Peyer's patch (tissue), 4 donors: ENCODE data around the gene WWOX. TPM values are rescaled to one million over a fixed set of nuclear protein-coding genes. Genes with fewer than 3 reads are reported as not detected.

Source experiments
- DNase-seq, 3 donors: peaks; one replicate each; pipeline ENCODE4 v3.0.0-alpha.2; 2017 to 2019
- H3K27ac ChIP-seq, 4 donors: fragments of 200-600 bp; sonication (generic); one replicate each; pipeline ENCODE4 v1.5.1; 2016 to 2019
- H3K27me3 ChIP-seq, 2 donors: fragments of 200-600 bp; sonication (generic); one replicate each; pipeline ENCODE4 v1.5.1; 2019
- H3K36me3 ChIP-seq, 3 donors: fragments of 200-600 bp; sonication (generic); one replicate each; pipeline ENCODE4 v1.5.1; 2016 to 2019
- H3K4me1 ChIP-seq, 4 donors: fragments of 200-600 bp; sonication (generic); one replicate each; pipeline ENCODE4 v1.5.1; 2016 to 2019
- H3K4me3 ChIP-seq, 4 donors: fragments of 200-600 bp; sonication (generic); 1 replicate in 3 of 4; 2 replicates in 1 of 4; pipeline ENCODE4 v1.5.1; 2016 to 2019; ENCODE audit warnings: mild to moderate bottlenecking in 1 of 4
- H3K9me3 ChIP-seq, 4 donors: fragments of 200-600 bp; sonication (generic); one replicate each; pipeline ENCODE4 v1.5.1; 2016 to 2019; ENCODE audit warnings: mild to moderate bottlenecking in 1 of 4
- CTCF ChIP-seq, 6 experiments: fragments of 450-650 bp in 4 of 6; fragments of 200-600 bp in 2 of 6; sonication (generic) in 1 of 6; IDR thresholded peaks; one replicate each; pipeline ENCODE4 v1.5.1; 2017 to 2019; ENCODE audit warnings: antibody characterized with exemption in 6 of 6, mild to moderate bottlenecking in 3 of 6, moderate library complexity in 1 of 6
- POLR2A ChIP-seq, 2 donors: fragments of 450-650 bp; IDR thresholded peaks; one replicate each; pipeline ENCODE4 v1.5.1; 2017; ENCODE audit warnings: antibody characterized with exemption in 2 of 2, mild to moderate bottlenecking in 2 of 2, moderate library complexity in 2 of 2
- total RNA-seq, 4 donors: library from RNA; depleted of rRNA; stranded (reverse); fragments of >200 nt; gene quantifications; one replicate each; pipeline ENCODE4 v1.1.0, GENCODE V29; 2016

Gene WWOX
- total RNA-seq, 4 donors from 2014 or later = 17.3 to 197 (median 57.5) TPM

- TF ChIP-seq CTCF (IDR thresholded peaks at IDR 0.05) (no peak), POLR2A (IDR thresholded peaks at IDR 0.05) (no peak)
- DNase-seq = peak in 1 of 3 donors; percentile 58
Observed at GRCh38 chr16:78778101-78779004, 678.9 kb downstream of the WWOX start.

GRCh38 chr16:78780808-78781207 lies 681.4 kb downstream of the WWOX start:
- Histone ChIP-seq H3K27me3 (no peaks in the 10 kb centered on the region), H3K27ac (no peak overlapping the region), H3K9me3 (no peaks in the 10 kb centered on the region), H3K36me3 (no peaks in the 10 kb centered on the region), H3K4me1 (no peaks in the 10 kb centered on the region), H3K4me3 (no peak overlapping the region)
- DNase-seq = no peak
- TF ChIP-seq POLR2A (IDR thresholded peaks at IDR 0.05) (no peak), CTCF (IDR thresholded peaks at IDR 0.05) (no peak)

More at GRCh38 chr16:78778101-78779004, 678.9 kb downstream of the WWOX start:
- no peaks in the 10 kb centered on the region for H3K27me3 ChIP-seq
- no peak overlapping the region for H3K4me3 ChIP-seq
- peak overlapping the region in 1 of 4 donors; percentile 46 for H3K27ac ChIP-seq
- H3K4me1 ChIP-seq = no peaks in the 10 kb centered on the region
- no peaks in the 10 kb centered on the region for H3K36me3 ChIP-seq
- no peaks in the 10 kb centered on the region for H3K9me3 ChIP-seq

- no peaks in the 10 kb centered on the region for H3K9me3 ChIP-seq
Observed at GRCh38 chr16:78782572-78782971, 683.1 kb downstream of the WWOX start.

GRCh38 chr16:78783570-78784079 lies 684.2 kb downstream of the WWOX start:
- H3K27me3 ChIP-seq = no peaks in the 10 kb centered on the region
- no peak overlapping the region for H3K27ac ChIP-seq
- no peak for DNase-seq
- H3K9me3 ChIP-seq = no peaks in the 10 kb centered on the region
- H3K4me3 ChIP-seq = no peak overlapping the region
- H3K4me1 ChIP-seq = no peaks in the 10 kb centered on the region
- TF ChIP-seq CTCF (IDR thresholded peaks at IDR 0.05) (no peak), POLR2A (IDR thresholded peaks at IDR 0.05) (no peak)
- H3K36me3 ChIP-seq = no peaks in the 10 kb centered on the region

More at GRCh38 chr16:78782572-78782971, 683.1 kb downstream of the WWOX start:
- no peaks in the 10 kb centered on the region for H3K36me3 ChIP-seq
- H3K27ac ChIP-seq = no peak overlapping the region
- H3K27me3 ChIP-seq = no peaks in the 10 kb centered on the region
- no peak for DNase-seq
- H3K4me3 ChIP-seq = no peak overlapping the region
- TF ChIP-seq POLR2A (IDR thresholded peaks at IDR 0.05) (no peak), CTCF (IDR thresholded peaks at IDR 0.05) (no peak)
- H3K4me1 ChIP-seq = no peaks in the 10 kb centered on the region

- Histone ChIP-seq H3K9me3 (no peaks in the 10 kb centered on the region), H3K27me3 (no peaks in the 10 kb centered on the region), H3K4me1 (no peaks in the 10 kb centered on the region), H3K4me3 (no peak overlapping the region), H3K36me3 (no peaks in the 10 kb centered on the region), H3K27ac (no peak overlapping the region)
- TF ChIP-seq CTCF (IDR thresholded peaks at IDR 0.05) (no peak), POLR2A (IDR thresholded peaks at IDR 0.05) (no peak)
- DNase-seq = no peak
Observed at GRCh38 chr16:78784771-78785170, 685.3 kb downstream of the WWOX start.
